HEK293 (cell line): ENCODE results near the gene SRSF9.

Source experiments
- CTCF ChIA-PET: fragments of 350-600 bp; formaldehyde crosslinking; extraction: SDS; loops from one replicate; lab custom pipeline; 2021; ENCODE audit warnings: antibody characterized with exemption; lab: Yijun Ruan, JAX
- POLR2A ChIA-PET: fragments of 300-600 bp; formaldehyde crosslinking; extraction: SDS; loops from one replicate; lab custom pipeline; 2020; ENCODE audit warnings: antibody characterized with exemption, inconsistent platforms; lab: Yijun Ruan, JAX
- H3K27ac ChIP-seq: fragments of 200-500 bp; sonication (Bioruptor generic); 2 replicates; pipeline ENCODE4 v1.5.1; 2014; ENCODE audit warnings: low read depth, low read length, control low read depth, inconsistent platforms; ENCODE audit errors: extremely low read depth
- H3K36me3 ChIP-seq, 2 experiments: fragments of 200-500 bp in 1 of 2; sonication (Bioruptor generic) in 1 of 2; 1 replicate in 1 of 2; 2 replicates in 1 of 2; pipeline ENCODE4 v1.5.1; 2014 to 2017; ENCODE audit warnings: inconsistent platforms in 2 of 2, low read length in 2 of 2; ENCODE audit not compliant: control insufficient read depth in 2 of 2, insufficient read depth in 1 of 2
- H3K4me1 ChIP-seq: fragments of 200-500 bp; sonication (Bioruptor generic); 2 replicates; pipeline ENCODE4 v1.5.1; 2014; ENCODE audit warnings: mild to moderate bottlenecking, low read length, inconsistent platforms; ENCODE audit not compliant: control insufficient read depth, insufficient read depth
- H3K4me3 ChIP-seq: 2 replicates; pipeline ENCODE4 v1.5.1; 2011; ENCODE audit warnings: low read depth, mild to moderate bottlenecking, control low read depth, low read length, moderate library complexity
- H3K9me3 ChIP-seq: fragments of 200-500 bp; sonication (Bioruptor generic); 2 replicates; pipeline ENCODE4 v1.5.1; 2014; ENCODE audit warnings: low read depth, low read length, inconsistent platforms; ENCODE audit not compliant: control insufficient read depth, insufficient read depth
- CTCF ChIP-seq: fragments of 450-650 bp; formaldehyde crosslinking; IDR thresholded peaks from 2 replicates; pipeline ENCODE4 v1.5.1; 2016; ENCODE audit warnings: missing biosample characterization, missing genetic modification characterization
- EGR2 ChIP-seq: fragments of 450-650 bp; formaldehyde crosslinking; IDR thresholded peaks from 2 replicates; pipeline ENCODE4 v1.5.1; 2016; ENCODE audit warnings: low read depth, missing biosample characterization, missing genetic modification characterization
- PRDM1 ChIP-seq: fragments of 450-650 bp; formaldehyde crosslinking; IDR thresholded peaks from 2 replicates; pipeline ENCODE4; 2016; ENCODE audit warnings: missing biosample characterization, missing genetic modification characterization
- ZBTB1 ChIP-seq: fragments of 450-650 bp; formaldehyde crosslinking; IDR thresholded peaks from 2 replicates; pipeline ENCODE4 v1.5.1; 2016; ENCODE audit warnings: missing biosample characterization, missing genetic modification characterization
- ZBTB11 ChIP-seq: fragments of 450-650 bp; formaldehyde crosslinking; conservative IDR thresholded peaks from 2 replicates; pipeline ENCODE4 v1.5.1; 2016; ENCODE audit warnings: low read depth, missing biosample characterization, missing genetic modification characterization
- ZNF133 ChIP-seq: fragments of 450-650 bp; formaldehyde crosslinking; IDR thresholded peaks from 2 replicates; pipeline ENCODE4 v1.5.1; 2016; ENCODE audit warnings: missing biosample characterization, missing genetic modification characterization
- ZNF19 ChIP-seq: fragments of 450-650 bp; formaldehyde crosslinking; IDR thresholded peaks from 2 replicates; pipeline ENCODE4; 2016; ENCODE audit warnings: missing biosample characterization, missing genetic modification characterization, low read depth
- ZNF350 ChIP-seq: fragments of 450-650 bp; formaldehyde crosslinking; IDR thresholded peaks from 2 replicates; pipeline ENCODE4 v1.5.0; 2017; ENCODE audit warnings: missing biosample characterization, mild to moderate bottlenecking, missing genetic modification characterization
- ZNF416 ChIP-seq: fragments of 450-650 bp; formaldehyde crosslinking; IDR thresholded peaks from 2 replicates; pipeline ENCODE4 v1.5.1; 2016; ENCODE audit warnings: missing biosample characterization, missing genetic modification characterization
- ZNF449 ChIP-seq: fragments of 450-650 bp; formaldehyde crosslinking; IDR thresholded peaks from 2 replicates; pipeline ENCODE4 v1.5.1; 2017; ENCODE audit warnings: missing biosample characterization, mild to moderate bottlenecking, missing genetic modification characterization, moderate library complexity
- ZNF521 ChIP-seq: fragments of 450-650 bp; formaldehyde crosslinking; IDR thresholded peaks from 2 replicates; pipeline ENCODE4 v1.5.1; 2017; ENCODE audit warnings: missing biosample characterization, mild to moderate bottlenecking, missing genetic modification characterization
- ZNF571 ChIP-seq: fragments of 450-650 bp; formaldehyde crosslinking; IDR thresholded peaks from 2 replicates; pipeline ENCODE4 v1.5.0; 2017; ENCODE audit warnings: missing biosample characterization, missing genetic modification characterization
- ZNF596 ChIP-seq: fragments of 450-650 bp; IDR thresholded peaks from 2 replicates; pipeline ENCODE4 v1.5.0; 2018; ENCODE audit warnings: missing biosample characterization, mild to moderate bottlenecking, missing genetic modification characterization, moderate library complexity
- ZNF629 ChIP-seq: fragments of 450-650 bp; formaldehyde crosslinking; IDR thresholded peaks from 2 replicates; pipeline ENCODE4 v1.5.1; 2017; ENCODE audit warnings: missing biosample characterization, missing genetic modification characterization
- ZNF664 ChIP-seq: fragments of 450-650 bp; formaldehyde crosslinking; IDR thresholded peaks from 2 replicates; pipeline ENCODE4 v1.5.1; 2016; ENCODE audit warnings: missing biosample characterization, missing genetic modification characterization
- ZNF707 ChIP-seq: fragments of 450-650 bp; formaldehyde crosslinking; IDR thresholded peaks from 2 replicates; pipeline ENCODE4 v1.5.1; 2016; ENCODE audit warnings: missing biosample characterization, missing genetic modification characterization
- ZNF843 ChIP-seq: fragments of 450-650 bp; formaldehyde crosslinking; IDR thresholded peaks from 2 replicates; pipeline ENCODE4 v1.5.1; 2016; ENCODE audit warnings: missing biosample characterization, missing genetic modification characterization
- TF ChIP-seq, protein P1 (sequence below): fragments of 450-650 bp; formaldehyde crosslinking; IDR thresholded peaks from 2 replicates; pipeline ENCODE4 v1.5.1; 2016; ENCODE audit warnings: missing biosample characterization, missing genetic modification characterization
- TF ChIP-seq, protein P2 (sequence below): fragments of 450-650 bp; formaldehyde crosslinking; IDR thresholded peaks from 2 replicates; pipeline ENCODE4 v1.5.1; 2016; ENCODE audit warnings: missing biosample characterization, missing genetic modification characterization

Gene SRSF9

DNA sequence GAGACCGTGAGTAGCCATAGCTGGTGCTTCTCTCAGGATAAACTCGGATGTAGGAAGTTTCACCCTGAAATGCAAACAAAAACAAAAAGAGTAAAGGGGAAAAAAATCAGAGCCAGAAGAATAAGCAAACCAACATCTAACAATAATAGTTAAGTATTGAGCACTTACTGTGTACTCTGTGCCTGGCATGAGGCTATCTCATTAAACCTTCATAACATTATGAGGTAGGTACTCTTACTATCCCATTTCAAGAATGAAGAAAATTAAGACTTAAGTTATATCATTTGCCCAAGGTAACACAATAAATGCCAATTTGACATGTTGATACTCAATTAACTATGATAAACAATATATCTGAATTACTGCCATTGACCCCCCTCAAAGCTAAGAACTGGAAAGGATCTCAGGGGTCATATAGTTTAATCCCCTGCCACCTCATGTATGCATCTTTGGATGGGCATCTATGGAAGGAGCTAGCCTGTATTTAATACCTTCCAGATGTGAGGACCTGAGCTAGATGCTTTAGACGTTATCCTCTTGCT lies 7.4 kb downstream of the SRSF9 start:
- ChIA-PET POLR2A (interaction anchor here (0.6 to 2.1 kb wide), 7 partner anchors 8 to 419 kb away, joined by 3 to 5 read pairs (median 4); partner anchors contain the start of genes POP5 and SRSF9), CTCF (interaction anchor here (0.6 to 1.0 kb wide), 3 partner anchors 105 to 850 kb away, joined by 3 to 6 read pairs (median 3); partner anchors contain the start of gene SIRT4)
- H3K4me1 ChIP-seq, result peaks cover 8% of the 10 kb centered on the region; the same call in 1 of the 2 replicates
- no peak overlapping the region for H3K27ac ChIP-seq
- no peaks in the 10 kb centered on the region for H3K9me3 ChIP-seq
- H3K36me3 ChIP-seq, result peaks cover 97 to 99% of the 10 kb centered on the region in 2 experiments
- TF ChIP-seq ZBTB1, result no peak
- TF ChIP-seq ZBTB11 (tag by site-specific recombination), result no peak
- peak; percentile 87 for TF ChIP-seq ZNF664 (tag by site-specific recombination)
- H3K4me3 ChIP-seq, result no peak overlapping the region

DNA sequence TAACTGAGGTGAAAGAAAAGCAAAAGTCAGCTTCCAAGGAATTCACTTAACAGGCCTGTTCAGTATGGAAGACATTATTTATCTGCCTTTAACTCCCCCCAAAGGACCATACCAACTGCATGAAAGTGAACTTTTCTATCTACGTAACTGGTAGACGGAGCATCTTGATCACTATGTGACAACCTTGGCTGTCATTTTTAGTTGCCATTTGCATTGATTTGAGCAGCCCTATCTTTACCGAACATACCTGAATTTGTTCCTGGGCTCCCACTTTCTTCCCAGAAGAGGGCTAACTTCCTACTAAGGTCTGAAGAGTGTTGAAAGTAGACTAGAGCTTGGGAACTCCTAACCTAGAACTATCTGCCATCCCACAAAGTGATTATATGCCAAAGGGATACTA lies 9.4 kb downstream of the SRSF9 start:
- ChIA-PET POLR2A (interaction anchor here (0.5 to 2.5 kb wide), 6 partner anchors 10 to 1759 kb away, joined by 3 to 9 read pairs (median 6); partner anchors contain the start of genes GATC, SRSF9 and TRIAP1), CTCF (interaction anchor here (0.7 to 1.7 kb wide), 4 partner anchors 9 to 231 kb away, joined by 3 to 7 read pairs (median 4); partner anchors contain the start of gene SIRT4)
- H3K27ac ChIP-seq, result peak overlapping the region; percentile 31; the same call in 1 of the 2 replicates
- no peak overlapping the region for H3K4me3 ChIP-seq
- H3K4me1 ChIP-seq, result no peaks in the 10 kb centered on the region
- H3K36me3 ChIP-seq, result peaks cover 94 to 98% of the 10 kb centered on the region in 2 experiments
- TF ChIP-seq ZNF350 (tag by site-specific recombination) (no peak), PRDM1 (tag by site-specific recombination) (0 out of 2 replicates have a peak, but pooled peaks have one; percentile 16), ZNF571 (no peak), ZNF843 (tag by site-specific recombination) (no peak), ZNF449 (tag by site-specific recombination) (no peak), ZNF19 (no peak), ZNF596 (tag by site-specific recombination) (no peak), ZNF707 (tag by site-specific recombination) (no peak), ZNF133 (no peak), ZNF416 (tag by site-specific recombination) (no peak), EGR2 (tag by site-specific recombination) (no peak), ZNF521 (no peak), CTCF (tag by site-specific recombination) (no peak), ZNF629 (tag by site-specific recombination) (no peak)
- TF ChIP-seq, protein P1, sequence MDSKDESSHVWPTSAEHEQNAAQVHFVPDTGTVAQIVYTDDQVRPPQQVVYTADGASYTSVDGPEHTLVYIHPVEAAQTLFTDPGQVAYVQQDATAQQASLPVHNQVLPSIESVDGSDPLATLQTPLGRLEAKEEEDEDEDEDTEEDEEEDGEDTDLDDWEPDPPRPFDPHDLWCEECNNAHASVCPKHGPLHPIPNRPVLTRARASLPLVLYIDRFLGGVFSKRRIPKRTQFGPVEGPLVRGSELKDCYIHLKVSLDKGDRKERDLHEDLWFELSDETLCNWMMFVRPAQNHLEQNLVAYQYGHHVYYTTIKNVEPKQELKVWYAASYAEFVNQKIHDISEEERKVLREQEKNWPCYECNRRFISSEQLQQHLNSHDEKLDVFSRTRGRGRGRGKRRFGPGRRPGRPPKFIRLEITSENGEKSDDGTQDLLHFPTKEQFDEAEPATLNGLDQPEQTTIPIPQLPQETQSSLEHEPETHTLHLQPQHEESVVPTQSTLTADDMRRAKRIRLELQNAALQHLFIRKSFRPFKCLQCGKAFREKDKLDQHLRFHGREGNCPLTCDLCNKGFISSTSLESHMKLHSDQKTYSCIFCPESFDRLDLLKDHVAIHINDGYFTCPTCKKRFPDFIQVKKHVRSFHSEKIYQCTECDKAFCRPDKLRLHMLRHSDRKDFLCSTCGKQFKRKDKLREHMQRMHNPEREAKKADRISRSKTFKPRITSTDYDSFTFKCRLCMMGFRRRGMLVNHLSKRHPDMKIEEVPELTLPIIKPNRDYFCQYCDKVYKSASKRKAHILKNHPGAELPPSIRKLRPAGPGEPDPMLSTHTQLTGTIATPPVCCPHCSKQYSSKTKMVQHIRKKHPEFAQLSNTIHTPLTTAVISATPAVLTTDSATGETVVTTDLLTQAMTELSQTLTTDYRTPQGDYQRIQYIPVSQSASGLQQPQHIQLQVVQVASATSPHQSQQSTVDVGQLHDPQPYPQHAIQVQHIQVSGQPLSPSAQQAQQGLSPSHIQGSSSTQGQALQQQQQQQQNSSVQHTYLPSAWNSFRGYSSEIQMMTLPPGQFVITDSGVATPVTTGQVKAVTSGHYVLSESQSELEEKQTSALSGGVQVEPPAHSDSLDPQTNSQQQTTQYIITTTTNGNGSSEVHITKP, result peak; percentile 47
- TF ChIP-seq, protein P2, sequence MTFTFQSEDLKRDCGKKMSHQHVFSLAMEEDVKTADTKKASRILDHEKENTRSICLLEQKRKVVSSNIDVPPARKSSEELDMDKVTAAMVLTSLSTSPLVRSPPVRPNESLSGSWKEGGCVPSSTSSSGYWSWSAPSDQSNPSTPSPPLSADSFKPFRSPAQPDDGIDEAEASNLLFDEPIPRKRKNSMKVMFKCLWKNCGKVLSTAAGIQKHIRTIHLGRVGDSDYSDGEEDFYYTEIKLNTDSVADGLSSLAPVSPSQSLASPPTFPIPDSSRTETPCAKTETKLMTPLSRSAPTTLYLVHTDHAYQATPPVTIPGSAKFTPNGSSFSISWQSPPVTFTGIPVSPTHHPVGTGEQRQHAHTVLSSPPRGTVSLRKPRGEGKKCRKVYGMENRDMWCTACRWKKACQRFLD (tag by site-specific recombination), result no peak
- TF ChIP-seq, all 188 proteins: peak for 2
- H3K9me3 ChIP-seq, result no peaks in the 10 kb centered on the region
